HG03442 (cell line): Measurements from ENCODE around the gene FAM167B.
"Not testable (repeated sequence)": the region's sequence is repeated elsewhere in the genome, so short reads cannot be mapped to it uniquely, and the experiment has no call there.

Experiments used
- ATAC-seq: cut with Tn5 transposase; IDR thresholded peaks from one replicate; pipeline ENCODE4 v1.9.1; 2021; ENCODE audit warnings: mild to moderate bottlenecking, moderate library complexity; ENCODE audit not compliant: unreplicated experiment

FAM167B gene

GRCh38 chr1:32255072-32256071 lies 8.3 kb downstream of the FAM167B start:
- no peak for ATAC-seq

GRCh38 chr1:32256473-32257226 lies 9.6 kb downstream of the FAM167B start:
- no peak for ATAC-seq

- no peak for ATAC-seq
These were observed 10.1 kb downstream of the FAM167B start for GRCh38 chr1:32257227-32257508.

- not testable (repeated sequence) for ATAC-seq
These were observed 16.2 kb downstream of the FAM167B start for GRCh38 chr1:32263236-32263593.

- ATAC-seq, result no peak
These were observed 16.7 kb downstream of the FAM167B start for GRCh38 chr1:32263744-32264143.

- ATAC-seq, result no peak
These were observed 18.8 kb downstream of the FAM167B start for GRCh38 chr1:32265846-32266245.

GRCh38 chr1:32266921-32267591 lies 20.0 kb downstream of the FAM167B start:
- ATAC-seq, result no peak

GRCh38 chr1:32269744-32270143 lies 22.7 kb downstream of the FAM167B start:
- ATAC-seq, result no peak

- no peak for ATAC-seq
These were observed 25.8 kb downstream of the FAM167B start for GRCh38 chr1:32272557-32273390.

- ATAC-seq, result no peak
These were observed 26.6 kb downstream of the FAM167B start for GRCh38 chr1:32273391-32274208.

- ATAC-seq, result no peak
These were observed 27.8 kb downstream of the FAM167B start for GRCh38 chr1:32274646-32275340.

- no peak for ATAC-seq
These were observed 28.4 kb downstream of the FAM167B start for GRCh38 chr1:32275424-32275823.

GRCh38 chr1:32276032-32276782 lies 29.2 kb downstream of the FAM167B start:
- no peak for ATAC-seq

- ATAC-seq, result not testable (repeated sequence)
These were observed 37.8 kb downstream of the FAM167B start for GRCh38 chr1:32284777-32285176.

- no peak for ATAC-seq
These were observed 38.6 kb downstream of the FAM167B start for GRCh38 chr1:32285658-32286057.

GRCh38 chr1:32286763-32287162 lies 39.7 kb downstream of the FAM167B start:
- no peak for ATAC-seq

GRCh38 chr1:32289256-32289655 lies 42.2 kb downstream of the FAM167B start:
- ATAC-seq, result no peak

GRCh38 chr1:32291145-32291707 lies 44.2 kb downstream of the FAM167B start:
- no peak for ATAC-seq
